NCI-H128 (cell line): ENCODE results near the gene NPSR1.

Experiments
- DNase-seq: peaks from one replicate; lab custom pipeline; 2025; ENCODE audit not compliant: unreplicated experiment; lab: John Stamatoyannopoulos, UW

The NPSR1 gene

GRCh38 chr7:34720289-34720688 lies 62.3 kb downstream of the NPSR1 start:
- DNase-seq, result no peak

- no peak for DNase-seq
These were observed 65.3 kb downstream of the NPSR1 start for GRCh38 chr7:34723338-34723737.

- DNase-seq, result no peak
These were observed 66.0 kb downstream of the NPSR1 start for GRCh38 chr7:34723866-34724490.

GRCh38 chr7:34726221-34726620 lies 68.2 kb downstream of the NPSR1 start:
- no peak for DNase-seq

- DNase-seq, result peak; percentile 39
These were observed 69.5 kb downstream of the NPSR1 start for GRCh38 chr7:34727464-34727995.

- no peak for DNase-seq
These were observed 70.1 kb downstream of the NPSR1 start for GRCh38 chr7:34728156-34728555.

- DNase-seq, result no peak
These were observed 76.8 kb downstream of the NPSR1 start for GRCh38 chr7:34734771-34735170.

GRCh38 chr7:34735526-34735925 lies 77.5 kb downstream of the NPSR1 start:
- DNase-seq, result no peak

- DNase-seq, result no peak
These were observed 81.8 kb downstream of the NPSR1 start for GRCh38 chr7:34739651-34740300.

- no peak for DNase-seq
These were observed 82.8 kb downstream of the NPSR1 start for GRCh38 chr7:34740840-34741239.

GRCh38 chr7:34747176-34747781 lies 89.3 kb downstream of the NPSR1 start:
- no peak for DNase-seq

GRCh38 chr7:34747867-34748727 lies 90.1 kb downstream of the NPSR1 start:
- peak; percentile 59 for DNase-seq

GRCh38 chr7:34748728-34749089 lies 90.7 kb downstream of the NPSR1 start:
- DNase-seq, result no peak

GRCh38 chr7:34749446-34749845 lies 91.4 kb downstream of the NPSR1 start:
- no peak for DNase-seq

GRCh38 chr7:34750209-34750608 lies 92.2 kb downstream of the NPSR1 start:
- DNase-seq, result no peak

GRCh38 chr7:34750636-34751035 lies 92.6 kb downstream of the NPSR1 start:
- DNase-seq, result no peak

- DNase-seq, result no peak
These were observed 94.0 kb downstream of the NPSR1 start for GRCh38 chr7:34751725-34752643.

- no peak for DNase-seq
These were observed 94.9 kb downstream of the NPSR1 start for GRCh38 chr7:34752929-34753328.

- DNase-seq, result no peak
These were observed 97.0 kb downstream of the NPSR1 start for GRCh38 chr7:34755008-34755407.

- DNase-seq, result no peak
These were observed 98.0 kb downstream of the NPSR1 start for GRCh38 chr7:34756025-34756437.
